ENCODE data around the gene RAF1.

RAF1 gene

DNA sequence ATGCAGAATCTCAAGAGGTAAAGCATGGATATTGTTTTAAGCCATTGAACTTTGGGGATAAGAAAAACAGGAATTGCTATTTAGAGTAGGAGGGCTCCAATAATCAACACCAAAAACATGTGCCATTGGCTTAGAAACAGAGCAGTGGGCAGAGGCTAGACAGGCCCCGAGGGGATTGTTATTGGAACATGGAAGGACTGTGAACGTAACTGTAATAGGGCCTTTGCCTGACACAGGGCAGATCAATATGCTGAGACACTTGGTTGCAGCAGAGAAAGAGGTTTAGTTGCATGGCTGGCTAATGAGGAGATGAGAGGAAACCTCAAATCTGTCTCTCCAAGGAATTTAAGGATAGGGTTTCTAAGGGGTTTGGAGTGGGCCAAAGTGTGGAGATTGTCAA lies 36.9 kb upstream of the RAF1 start:
- H3K9me3 ChIP-seq (ENCODE audit: control insufficient read depth, low read length), result no peaks in the 10 kb centered on the region
- no peaks in the 10 kb centered on the region for H3K4me1 ChIP-seq (ENCODE audit: control insufficient read depth, insufficient read depth, low read length)
- peaks cover 21% of the 10 kb centered on the region for H3K27me3 ChIP-seq (replicated peaks; ENCODE audit: control insufficient read depth, insufficient read depth, low read length)
- no peaks in the 10 kb centered on the region for H3K36me3 ChIP-seq (ENCODE audit: control insufficient read depth, insufficient read depth, low read length, severe bottlenecking)
- H3K4me3 ChIP-seq (ENCODE audit: low read length), result no peak overlapping the region
- no peak overlapping the region for H3K9ac ChIP-seq (ENCODE audit: low read length)
- DNase-seq (ENCODE audit: low read depth), result no peak

DNA sequence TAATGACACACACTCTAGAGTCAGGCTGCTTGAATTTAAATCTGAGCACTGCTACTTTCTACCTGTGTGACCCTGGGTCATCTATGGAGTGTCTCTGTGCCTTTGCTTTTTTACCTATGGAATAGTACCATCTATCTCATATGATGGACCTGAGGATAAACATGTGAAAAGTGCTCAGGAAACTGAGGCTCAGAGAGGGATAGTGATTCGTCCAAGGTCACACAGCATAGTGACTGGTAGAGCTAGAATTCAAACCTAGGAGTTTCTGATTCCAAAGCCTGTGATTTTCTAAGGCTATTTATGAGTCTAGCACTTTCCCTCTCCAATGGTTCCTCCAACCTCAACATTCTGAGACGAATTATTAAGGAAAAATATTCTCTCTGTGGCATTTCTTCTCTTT lies 32.0 kb upstream of the RAF1 start:
- Histone ChIP-seq H3K4me1 (ENCODE audit: control insufficient read depth, insufficient read depth, low read length) (peaks cover 5% of the 10 kb centered on the region), H3K4me3 (ENCODE audit: low read length) (no peak overlapping the region), H3K36me3 (ENCODE audit: control insufficient read depth, insufficient read depth, low read length, severe bottlenecking) (no peaks in the 10 kb centered on the region), H3K27me3 (replicated peaks; ENCODE audit: control insufficient read depth, insufficient read depth, low read length) (peaks cover 17% of the 10 kb centered on the region), H3K9me3 (ENCODE audit: control insufficient read depth, low read length) (no peaks in the 10 kb centered on the region), H3K9ac (ENCODE audit: low read length) (no peak overlapping the region)
- no peak for DNase-seq (ENCODE audit: low read depth)

DNA sequence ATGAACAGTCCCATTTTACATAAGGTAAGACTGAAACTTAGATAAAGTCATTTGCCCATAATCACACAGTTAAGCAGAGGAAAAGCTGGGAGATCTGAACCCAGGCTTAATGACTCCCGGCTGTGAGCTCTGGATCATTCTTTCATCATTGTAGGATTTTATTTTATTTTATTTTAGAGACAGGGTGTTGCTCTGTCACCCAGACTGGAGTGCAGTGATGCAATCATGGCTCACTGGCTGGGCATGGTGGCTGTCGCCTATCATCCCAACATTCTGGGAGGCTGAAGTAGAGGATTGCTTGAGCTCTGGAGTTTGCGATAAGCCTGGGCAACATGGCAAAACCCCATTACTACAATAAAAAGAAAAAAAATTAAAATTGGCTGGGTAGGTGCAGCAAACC lies 31.2 kb upstream of the RAF1 start:
- Histone ChIP-seq H3K9me3 (ENCODE audit: control insufficient read depth, low read length) (no peaks in the 10 kb centered on the region), H3K4me3 (ENCODE audit: low read length) (no peak overlapping the region), H3K9ac (ENCODE audit: low read length) (no peak overlapping the region), H3K4me1 (ENCODE audit: control insufficient read depth, insufficient read depth, low read length) (peaks cover 5% of the 10 kb centered on the region), H3K36me3 (ENCODE audit: control insufficient read depth, insufficient read depth, low read length, severe bottlenecking) (no peaks in the 10 kb centered on the region), H3K27me3 (replicated peaks; ENCODE audit: control insufficient read depth, insufficient read depth, low read length) (peaks cover 10% of the 10 kb centered on the region)
- no peak for DNase-seq (ENCODE audit: low read depth)

DNA sequence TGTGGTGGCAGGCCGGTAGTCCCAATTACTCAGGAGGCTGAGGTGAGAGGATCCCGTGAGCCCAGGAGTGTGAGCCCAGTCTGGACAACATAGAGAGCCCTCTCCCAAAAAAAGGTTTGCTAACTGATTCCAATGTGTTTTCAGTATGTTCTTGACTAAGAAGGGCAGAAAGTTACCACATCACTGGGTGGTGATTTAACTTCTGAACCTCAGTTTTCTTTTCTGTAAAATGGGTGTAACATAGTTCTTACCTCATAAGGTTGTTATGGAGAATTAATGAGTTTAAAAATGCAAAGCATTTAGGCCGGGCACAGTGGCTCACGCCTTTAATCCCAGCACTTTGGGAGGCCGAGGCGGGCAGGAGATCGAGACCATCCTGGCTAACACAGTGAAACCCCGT lies 28.5 kb upstream of the RAF1 start:
- H3K9me3 ChIP-seq (ENCODE audit: control insufficient read depth, low read length), result no peaks in the 10 kb centered on the region

DNA sequence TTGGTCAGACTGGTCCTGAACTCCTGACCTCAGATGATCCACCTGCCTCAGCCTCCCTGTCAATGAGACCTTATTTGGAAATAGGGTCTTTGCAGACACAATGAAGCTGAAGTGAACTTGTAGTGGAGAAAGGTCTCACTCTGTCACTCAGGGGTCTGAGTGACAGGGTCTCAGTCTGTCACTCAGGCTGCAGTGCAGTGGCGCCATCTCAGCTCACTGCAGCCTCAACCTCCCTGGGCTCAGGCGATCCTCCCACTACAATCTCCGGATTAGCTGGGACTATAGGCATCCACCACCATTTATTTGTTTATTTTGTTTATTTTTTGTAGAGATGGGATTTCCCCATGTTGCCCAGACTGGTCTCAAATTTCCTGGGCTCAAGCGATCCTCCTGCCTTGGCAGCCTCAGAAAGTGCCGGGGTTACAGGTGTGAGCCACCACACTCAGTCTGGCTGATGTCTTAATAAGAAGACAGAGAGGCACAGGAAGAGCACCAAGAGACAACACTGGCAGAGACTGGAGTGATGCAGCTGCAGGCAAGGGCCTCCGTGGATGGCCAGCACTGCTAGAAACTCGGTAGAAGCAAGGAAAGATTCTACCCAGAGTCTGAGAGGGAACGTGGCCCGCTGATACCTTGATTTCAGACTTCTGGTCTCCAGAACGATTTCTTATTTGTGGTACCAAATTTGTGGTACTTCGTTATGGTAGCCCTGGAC lies 26.2 kb upstream of the RAF1 start:
- peaks cover 3% of the 10 kb centered on the region for H3K4me1 ChIP-seq (ENCODE audit: control insufficient read depth, insufficient read depth, low read length)
- no peaks in the 10 kb centered on the region for H3K36me3 ChIP-seq (ENCODE audit: control insufficient read depth, insufficient read depth, low read length, severe bottlenecking)
- H3K9ac ChIP-seq (ENCODE audit: low read length), result no peak overlapping the region
- no peaks in the 10 kb centered on the region for H3K27me3 ChIP-seq (replicated peaks; ENCODE audit: control insufficient read depth, insufficient read depth, low read length)
- H3K9me3 ChIP-seq (ENCODE audit: control insufficient read depth, low read length), result no peaks in the 10 kb centered on the region
- no peak for DNase-seq (ENCODE audit: low read depth)
- no peak overlapping the region for H3K4me3 ChIP-seq (ENCODE audit: low read length)

More for the DNA sequence above, 28.5 kb upstream of the RAF1 start:
- Histone ChIP-seq H3K27me3 (replicated peaks; ENCODE audit: control insufficient read depth, insufficient read depth, low read length) (no peaks in the 10 kb centered on the region), H3K4me3 (ENCODE audit: low read length) (no peak overlapping the region), H3K36me3 (ENCODE audit: control insufficient read depth, insufficient read depth, low read length, severe bottlenecking) (no peaks in the 10 kb centered on the region), H3K4me1 (ENCODE audit: control insufficient read depth, insufficient read depth, low read length) (peaks cover 5% of the 10 kb centered on the region), H3K9ac (ENCODE audit: low read length) (no peak overlapping the region)
- no peak for DNase-seq (ENCODE audit: low read depth)

DNA sequence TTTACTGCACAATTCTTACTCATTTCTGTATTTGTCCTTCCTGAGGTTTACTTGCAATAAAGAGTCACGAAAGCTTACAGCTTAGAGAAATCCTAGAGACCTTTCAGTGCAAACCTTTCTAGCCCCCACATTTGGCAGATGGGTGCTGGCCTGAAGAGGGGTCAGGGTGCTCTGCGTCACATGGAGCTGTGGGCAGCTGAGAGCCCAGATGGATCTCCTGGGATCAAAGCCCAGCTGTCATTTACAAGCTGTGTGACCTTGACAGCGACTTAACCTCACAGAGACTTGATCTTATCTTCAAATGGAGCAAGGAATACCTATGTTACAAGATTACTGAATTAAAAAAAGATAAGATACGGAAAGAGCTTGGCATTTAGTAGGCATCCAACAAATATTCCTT lies 24.0 kb upstream of the RAF1 start:
- no peak overlapping the region for H3K9ac ChIP-seq (ENCODE audit: low read length)
- no peaks in the 10 kb centered on the region for H3K36me3 ChIP-seq (ENCODE audit: control insufficient read depth, insufficient read depth, low read length, severe bottlenecking)
- DNase-seq (ENCODE audit: low read depth), result no peak
- no peaks in the 10 kb centered on the region for H3K4me1 ChIP-seq (ENCODE audit: control insufficient read depth, insufficient read depth, low read length)
- no peaks in the 10 kb centered on the region for H3K9me3 ChIP-seq (ENCODE audit: control insufficient read depth, low read length)
- H3K27me3 ChIP-seq (replicated peaks; ENCODE audit: control insufficient read depth, insufficient read depth, low read length), result no peaks in the 10 kb centered on the region
- no peak overlapping the region for H3K4me3 ChIP-seq (ENCODE audit: low read length)

DNA sequence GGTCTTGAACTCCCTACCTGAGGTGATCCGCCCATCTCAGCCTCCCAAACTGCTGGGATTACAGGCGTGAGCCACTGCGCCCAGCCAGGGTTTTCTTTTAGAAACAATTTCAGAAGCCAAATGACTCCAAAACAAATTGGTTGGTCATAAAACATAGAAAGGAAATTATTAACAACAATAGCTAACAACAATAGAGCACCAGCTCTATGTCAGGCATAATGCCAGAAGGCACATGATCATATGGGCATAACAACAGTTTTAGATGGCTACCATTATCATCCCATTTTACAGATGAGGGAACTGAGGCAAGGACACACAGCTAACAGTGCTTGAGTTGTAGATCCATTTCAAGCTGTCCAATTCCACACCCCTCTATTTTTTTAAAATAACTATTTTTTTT lies 22.2 kb upstream of the RAF1 start:
- no peaks in the 10 kb centered on the region for H3K36me3 ChIP-seq (ENCODE audit: control insufficient read depth, insufficient read depth, low read length, severe bottlenecking)
- H3K9ac ChIP-seq (ENCODE audit: low read length), result no peak overlapping the region
- H3K4me3 ChIP-seq (ENCODE audit: low read length), result no peak overlapping the region
- no peaks in the 10 kb centered on the region for H3K9me3 ChIP-seq (ENCODE audit: control insufficient read depth, low read length)
- peaks cover 15% of the 10 kb centered on the region for H3K4me1 ChIP-seq (ENCODE audit: control insufficient read depth, insufficient read depth, low read length)
- H3K27me3 ChIP-seq (replicated peaks; ENCODE audit: control insufficient read depth, insufficient read depth, low read length), result no peaks in the 10 kb centered on the region
- DNase-seq (ENCODE audit: low read depth), result no peak

DNA sequence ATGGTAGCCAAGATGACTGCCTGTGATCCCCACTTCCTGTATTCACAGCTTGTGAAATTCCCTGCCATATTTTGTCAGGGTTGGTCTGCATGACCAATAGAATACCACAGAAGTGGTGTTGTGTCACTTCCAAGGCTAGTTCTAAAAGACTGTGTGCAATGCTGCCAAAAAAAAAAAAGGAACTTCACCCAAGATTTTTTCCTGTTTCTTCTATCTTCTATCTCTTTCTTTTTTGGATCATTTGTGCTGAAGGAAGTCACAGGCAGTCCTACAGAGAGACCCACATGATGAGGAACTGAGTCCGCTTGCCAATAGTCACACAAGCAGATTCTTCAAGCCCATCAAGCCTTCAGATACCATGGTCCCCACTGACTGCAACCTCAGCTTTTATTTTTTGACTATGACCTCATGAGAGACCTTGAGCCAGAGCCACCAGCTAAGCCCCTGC lies 18.1 kb upstream of the RAF1 start:
- DNase-seq (ENCODE audit: low read depth), result peak; percentile 75
- H3K36me3 ChIP-seq (ENCODE audit: control insufficient read depth, insufficient read depth, low read length, severe bottlenecking), result no peaks in the 10 kb centered on the region
- H3K9me3 ChIP-seq (ENCODE audit: control insufficient read depth, low read length), result no peaks in the 10 kb centered on the region
- H3K4me1 ChIP-seq (ENCODE audit: control insufficient read depth, insufficient read depth, low read length), result peaks cover 19% of the 10 kb centered on the region
- no peaks in the 10 kb centered on the region for H3K27me3 ChIP-seq (replicated peaks; ENCODE audit: control insufficient read depth, insufficient read depth, low read length)
- peak overlapping the region; percentile 30 for H3K4me3 ChIP-seq (ENCODE audit: low read length)
- peak overlapping the region; percentile 46 for H3K9ac ChIP-seq (ENCODE audit: low read length)

DNA sequence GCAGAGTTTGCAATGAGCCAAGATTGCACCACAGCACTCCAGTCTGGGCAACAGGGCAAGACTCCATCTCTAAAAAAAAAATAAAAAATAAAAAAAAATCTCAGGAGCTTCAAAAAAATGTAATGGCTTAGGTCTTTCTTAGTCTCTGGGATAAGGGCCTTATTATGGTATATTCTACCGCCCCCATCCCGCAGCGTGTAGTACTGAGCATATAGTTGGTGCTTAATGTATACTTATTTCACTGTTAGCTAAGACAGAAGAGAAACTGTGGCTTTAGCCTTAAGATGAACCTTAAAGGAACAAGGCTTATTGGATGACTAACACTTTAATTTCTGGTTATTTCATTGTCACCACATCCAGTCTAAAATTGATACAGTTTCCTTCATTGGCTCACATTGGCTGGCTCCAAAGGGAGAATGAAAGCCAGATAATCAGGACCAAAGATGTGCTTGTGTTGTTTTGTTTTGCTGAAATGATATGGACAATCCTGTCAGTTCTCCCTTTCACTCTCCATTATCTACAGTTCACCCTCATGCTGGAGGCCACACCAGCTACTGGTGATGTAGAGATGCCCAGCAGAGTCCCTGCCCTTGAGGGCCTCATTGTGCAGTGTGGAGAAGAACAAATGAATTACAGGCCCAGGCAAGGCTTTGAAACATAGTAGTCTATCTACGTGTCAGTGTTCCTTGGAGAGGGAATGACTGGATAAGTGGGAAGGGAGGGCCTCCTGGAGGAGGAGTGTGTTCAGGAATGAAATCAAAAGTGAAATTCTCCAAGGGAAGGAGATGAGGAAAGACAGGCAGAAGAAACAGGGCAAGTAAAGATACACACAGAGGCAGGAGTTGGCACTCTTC lies 17.4 kb upstream of the RAF1 start:
- no peak for DNase-seq (ENCODE audit: low read depth)
- Histone ChIP-seq H3K9ac (ENCODE audit: low read length) (peak overlapping the region; percentile 59), H3K36me3 (ENCODE audit: control insufficient read depth, insufficient read depth, low read length, severe bottlenecking) (no peaks in the 10 kb centered on the region), H3K4me3 (ENCODE audit: low read length) (no peak overlapping the region), H3K9me3 (ENCODE audit: control insufficient read depth, low read length) (no peaks in the 10 kb centered on the region), H3K27me3 (replicated peaks; ENCODE audit: control insufficient read depth, insufficient read depth, low read length) (no peaks in the 10 kb centered on the region), H3K4me1 (ENCODE audit: control insufficient read depth, insufficient read depth, low read length) (peaks cover 19% of the 10 kb centered on the region)

DNA sequence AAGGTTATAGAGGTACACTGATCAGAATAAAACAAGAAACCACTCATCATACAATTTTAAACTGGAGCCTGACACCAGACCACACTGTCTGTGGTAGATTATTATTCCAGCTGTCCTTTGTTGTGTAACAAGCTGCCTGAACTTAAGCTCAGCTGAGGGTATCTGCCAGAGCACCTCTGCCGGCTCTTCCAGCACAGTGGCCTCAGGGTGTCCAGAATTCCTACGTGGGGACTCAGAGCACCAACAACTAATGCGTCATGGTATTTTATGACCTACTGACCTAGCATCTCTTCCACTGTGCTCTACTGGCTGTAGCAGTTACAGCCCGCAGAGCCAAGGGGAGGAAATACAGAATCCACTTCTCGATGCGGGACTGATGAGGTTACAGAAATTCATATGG lies 15.6 kb upstream of the RAF1 start:
- Histone ChIP-seq H3K27me3 (replicated peaks; ENCODE audit: control insufficient read depth, insufficient read depth, low read length) (no peaks in the 10 kb centered on the region), H3K4me1 (ENCODE audit: control insufficient read depth, insufficient read depth, low read length) (peaks cover 19% of the 10 kb centered on the region), H3K9ac (ENCODE audit: low read length) (no peak overlapping the region), H3K9me3 (ENCODE audit: control insufficient read depth, low read length) (no peaks in the 10 kb centered on the region), H3K36me3 (ENCODE audit: control insufficient read depth, insufficient read depth, low read length, severe bottlenecking) (no peaks in the 10 kb centered on the region), H3K4me3 (ENCODE audit: low read length) (no peak overlapping the region)
- DNase-seq (ENCODE audit: low read depth), result peak; percentile 84

DNA sequence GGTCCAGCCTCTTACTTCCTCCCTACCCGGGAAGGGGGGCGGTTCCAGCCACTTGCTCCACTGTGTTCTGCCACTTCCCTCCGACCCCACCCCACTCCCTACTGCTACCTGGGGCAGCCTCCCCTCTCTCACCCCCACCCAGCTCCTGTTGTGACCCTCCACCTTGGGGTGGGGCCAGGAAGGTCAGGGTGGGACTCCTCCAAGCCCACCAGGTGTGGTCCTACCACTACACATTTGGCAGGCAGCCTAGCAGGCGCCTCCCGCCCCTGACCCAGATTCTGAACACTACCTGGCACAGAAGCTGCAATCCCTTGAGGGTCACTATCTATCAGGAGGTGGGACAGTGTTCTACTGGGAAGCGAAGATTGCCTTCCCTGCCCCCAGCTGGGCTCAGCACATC lies 13.7 kb upstream of the RAF1 start:
- no peaks in the 10 kb centered on the region for H3K27me3 ChIP-seq (replicated peaks; ENCODE audit: control insufficient read depth, insufficient read depth, low read length)
- no peak for DNase-seq (ENCODE audit: low read depth)
- no peak overlapping the region for H3K9ac ChIP-seq (ENCODE audit: low read length)
- H3K9me3 ChIP-seq (ENCODE audit: control insufficient read depth, low read length), result no peaks in the 10 kb centered on the region
- peaks cover 19% of the 10 kb centered on the region for H3K4me1 ChIP-seq (ENCODE audit: control insufficient read depth, insufficient read depth, low read length)
- H3K36me3 ChIP-seq (ENCODE audit: control insufficient read depth, insufficient read depth, low read length, severe bottlenecking), result no peaks in the 10 kb centered on the region
- no peak overlapping the region for H3K4me3 ChIP-seq (ENCODE audit: low read length)
